Effector memory CD4-positive, alpha-beta T cell (primary cell): ENCODE results near the gene SKAP1.

Experiments
- DNase-seq, 3 donors: peaks; one replicate each; pipeline ENCODE4 v3.0.0-alpha.2; 2020
- H3K27ac ChIP-seq: 2 replicates; pipeline ENCODE4 v1.7.0; 2013; ENCODE audit warnings: mild to moderate bottlenecking, low read length, moderate library complexity; ENCODE audit not compliant: insufficient read depth, poor library complexity, severe bottlenecking
- H3K27me3 ChIP-seq: replicated peaks from 2 replicates; pipeline ENCODE4 v1.7.0; 2013; ENCODE audit warnings: mild to moderate bottlenecking, low read length; ENCODE audit not compliant: insufficient read depth, control insufficient read depth, poor library complexity, severe bottlenecking
- H3K36me3 ChIP-seq: 2 replicates; pipeline ENCODE4 v1.7.0; 2013; ENCODE audit warnings: mild to moderate bottlenecking, low read length, moderate library complexity; ENCODE audit not compliant: control insufficient read depth, insufficient read depth
- H3K4me1 ChIP-seq: 2 replicates; pipeline ENCODE4 v1.7.0; 2013; ENCODE audit warnings: low read length, mild to moderate bottlenecking; ENCODE audit not compliant: control insufficient read depth, insufficient read depth, poor library complexity, severe bottlenecking
- H3K4me3 ChIP-seq: 2 replicates; pipeline ENCODE4 v1.7.0; 2013; ENCODE audit warnings: low read length, low read depth, mild to moderate bottlenecking; ENCODE audit not compliant: insufficient read depth, poor library complexity, severe bottlenecking
- H3K9me3 ChIP-seq: 2 replicates; pipeline ENCODE4 v1.7.0; 2013; ENCODE audit warnings: mild to moderate bottlenecking, low read length, moderate library complexity; ENCODE audit not compliant: control insufficient read depth

Gene SKAP1

DNA sequence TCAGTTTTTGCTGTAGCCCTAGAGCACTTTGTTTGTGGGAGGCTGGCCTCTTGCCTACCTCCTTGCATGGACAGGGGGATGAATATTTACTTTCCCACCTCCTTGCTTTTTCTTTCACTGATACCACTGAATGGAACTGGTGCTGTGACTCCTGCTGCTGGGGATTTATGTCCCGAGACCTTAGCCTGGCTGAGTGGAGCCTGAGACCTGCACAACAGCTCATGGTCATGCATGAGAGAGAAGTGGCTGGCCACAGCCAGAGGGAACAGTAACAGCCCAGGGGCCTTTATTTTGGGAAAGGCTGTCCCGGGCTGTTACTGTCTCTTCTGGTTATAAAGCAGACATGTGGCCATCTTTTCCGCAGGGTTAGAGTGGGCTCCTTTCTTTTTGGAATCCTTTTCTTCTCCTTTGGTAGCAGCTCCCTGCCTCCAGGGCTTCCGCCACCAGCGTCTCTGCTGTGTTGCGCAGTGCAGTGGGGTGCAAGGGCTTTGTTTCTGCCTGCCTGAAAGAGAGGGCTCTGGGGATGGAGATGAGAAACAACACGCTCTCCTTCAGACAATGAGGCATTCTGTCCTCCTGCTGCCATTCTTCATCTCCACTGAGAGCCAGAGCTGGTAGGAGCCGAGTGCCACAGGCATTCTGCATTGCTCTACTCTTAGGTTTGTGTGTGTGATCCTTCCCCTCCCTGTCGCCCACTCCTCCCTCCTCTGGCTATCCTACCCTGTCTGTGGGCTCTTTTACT is 307.9 kb downstream of the SKAP1 start:
- peaks cover 37% of the 10 kb centered on the region for H3K36me3 ChIP-seq
- no peak for DNase-seq

DNA sequence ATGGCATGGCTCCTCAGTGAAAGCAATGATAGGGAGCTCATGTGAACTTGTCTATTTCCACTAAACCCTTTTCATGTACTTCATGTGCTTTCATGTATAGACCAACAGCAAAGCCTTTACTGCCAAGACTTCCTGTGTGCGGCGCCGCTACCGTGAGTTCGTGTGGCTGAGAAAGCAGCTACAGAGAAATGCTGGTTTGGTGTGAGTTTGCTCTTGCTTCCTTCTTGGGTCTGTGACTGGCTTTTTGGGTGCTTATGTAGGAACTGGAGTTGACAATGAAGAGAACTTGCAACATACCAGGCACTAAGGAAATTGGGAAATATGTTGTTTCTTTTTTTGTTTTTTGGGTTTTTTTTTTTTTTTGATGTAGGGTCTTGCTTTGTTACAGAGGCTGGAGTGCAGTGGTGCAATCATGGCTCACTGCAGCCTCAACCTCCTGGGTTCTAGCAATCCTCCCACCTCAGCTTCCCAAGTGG is 316.8 kb downstream of the SKAP1 start:
- Histone ChIP-seq H3K9me3 (no peaks in the 10 kb centered on the region), H3K36me3 (peaks cover 20% of the 10 kb centered on the region), H3K27me3 (no peaks in the 10 kb centered on the region), H3K4me3 (no peak overlapping the region), H3K4me1 (peaks cover 16% of the 10 kb centered on the region), H3K27ac (no peak overlapping the region)
- DNase-seq: peak in 1 of 3 donors; percentile 10

More for the DNA sequence above, 307.9 kb downstream of the SKAP1 start:
- no peaks in the 10 kb centered on the region for H3K9me3 ChIP-seq
- no peaks in the 10 kb centered on the region for H3K27me3 ChIP-seq
- H3K27ac ChIP-seq: no peak overlapping the region
- no peaks in the 10 kb centered on the region for H3K4me1 ChIP-seq
- H3K4me3 ChIP-seq: no peak overlapping the region

DNA sequence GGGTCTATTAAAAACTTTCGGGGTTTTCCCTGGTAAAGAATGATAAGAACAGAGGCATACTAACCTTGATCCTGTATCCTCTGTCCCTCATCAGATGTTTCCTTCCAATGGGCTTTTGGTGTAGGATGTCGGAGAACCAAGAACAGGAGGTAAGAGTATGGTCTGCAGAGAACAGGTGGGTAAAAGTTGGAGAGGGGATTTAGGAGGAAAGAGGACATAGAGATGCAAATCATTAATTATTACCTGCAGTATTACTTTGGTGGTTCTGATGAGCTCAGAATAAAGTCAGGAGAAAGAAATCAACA is 318.1 kb downstream of the SKAP1 start:
- DNase-seq: no peak
- Histone ChIP-seq H3K4me1 (peaks cover 20% of the 10 kb centered on the region), H3K27ac (no peak overlapping the region), H3K27me3 (no peaks in the 10 kb centered on the region), H3K4me3 (no peak overlapping the region), H3K9me3 (no peaks in the 10 kb centered on the region), H3K36me3 (peaks cover 14% of the 10 kb centered on the region)

DNA sequence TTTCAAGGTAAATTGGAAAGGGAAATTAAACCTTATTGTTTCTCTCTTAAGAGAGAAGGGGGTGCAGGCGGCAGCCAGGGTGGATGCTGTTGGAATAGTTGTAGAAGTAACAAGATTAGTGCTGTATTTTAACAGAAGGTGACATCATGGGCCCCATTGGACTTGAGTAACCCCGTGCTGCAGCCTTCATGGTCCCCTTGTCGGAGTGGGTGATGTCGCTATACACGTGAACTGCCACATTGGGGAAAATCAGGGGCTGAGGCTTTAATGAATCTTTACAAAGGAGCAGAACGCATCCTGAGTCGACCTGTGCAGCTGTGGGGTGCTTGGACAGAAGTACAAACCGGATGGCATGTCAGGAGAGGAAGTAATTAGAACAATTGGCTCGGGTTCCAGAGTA is 319.3 kb downstream of the SKAP1 start:
- Histone ChIP-seq H3K4me1 (peaks cover 23% of the 10 kb centered on the region), H3K36me3 (peaks cover 10% of the 10 kb centered on the region), H3K4me3 (no peak overlapping the region), H3K9me3 (no peaks in the 10 kb centered on the region), H3K27me3 (no peaks in the 10 kb centered on the region), H3K27ac (no peak overlapping the region)
- DNase-seq: no peak

DNA sequence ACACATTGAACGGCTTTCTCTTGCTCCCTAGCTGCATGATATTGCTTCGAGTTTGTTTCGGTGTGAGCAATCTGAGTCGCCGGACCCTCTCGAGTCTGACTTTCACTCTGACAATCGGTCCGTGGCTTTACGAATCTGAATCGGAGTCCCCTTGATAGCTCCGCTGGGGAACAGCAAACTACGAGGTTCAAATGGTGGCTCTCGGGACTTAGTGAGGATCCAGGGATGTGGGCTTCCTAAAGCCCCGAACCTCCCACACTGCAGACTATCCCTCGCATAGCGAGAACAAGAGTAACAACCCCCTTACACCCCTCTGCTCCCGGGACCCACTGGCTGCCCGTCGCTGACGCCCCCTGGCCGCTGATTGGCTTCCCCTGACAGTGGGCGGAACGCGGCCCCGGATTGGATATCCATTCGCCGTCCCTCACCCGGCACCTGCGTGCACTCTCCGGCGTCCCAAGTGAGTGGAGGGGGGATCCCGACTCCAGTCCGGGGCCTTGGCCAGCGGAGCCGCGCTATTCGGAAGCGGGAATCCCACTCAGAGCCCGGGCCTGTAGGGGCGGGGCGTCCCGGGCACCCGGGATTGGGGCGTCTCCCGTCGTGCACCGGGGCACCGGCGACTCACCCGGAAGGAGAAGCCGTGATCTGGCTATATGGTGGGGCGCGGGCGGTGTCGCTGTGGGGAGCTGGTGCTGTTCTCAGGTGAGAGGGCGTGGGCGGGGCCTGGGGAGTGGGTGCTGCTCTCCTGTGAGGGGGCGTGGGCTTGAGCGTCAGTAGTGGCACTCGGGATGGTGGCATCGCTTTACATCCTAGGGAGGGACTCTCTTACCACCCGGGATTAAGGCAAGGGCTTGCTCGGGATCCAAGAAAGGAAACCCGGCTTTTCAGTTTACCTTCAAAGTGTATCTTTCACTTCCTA is 322.6 kb downstream of the SKAP1 start, which contains the start of gene SNX11:
SNX11 (plus strand) TSS at position 630 of the 919 bp plus-strand sequence. CDS start 4,278 bp downstream, outside the sequence.
- Histone ChIP-seq H3K27ac (peak within 1 kb of the TSS; percentile 86), H3K4me1 (peaks cover 14% of the 10 kb centered on the region), H3K9me3 (no peaks in the 10 kb centered on the region), H3K27me3 (no peaks in the 10 kb centered on the region), H3K36me3 (no peaks in the 10 kb centered on the region), H3K4me3 (peak within 1 kb of the TSS; percentile 81)
- DNase-seq: peak; percentile 91 to 96 (median 93)

DNA sequence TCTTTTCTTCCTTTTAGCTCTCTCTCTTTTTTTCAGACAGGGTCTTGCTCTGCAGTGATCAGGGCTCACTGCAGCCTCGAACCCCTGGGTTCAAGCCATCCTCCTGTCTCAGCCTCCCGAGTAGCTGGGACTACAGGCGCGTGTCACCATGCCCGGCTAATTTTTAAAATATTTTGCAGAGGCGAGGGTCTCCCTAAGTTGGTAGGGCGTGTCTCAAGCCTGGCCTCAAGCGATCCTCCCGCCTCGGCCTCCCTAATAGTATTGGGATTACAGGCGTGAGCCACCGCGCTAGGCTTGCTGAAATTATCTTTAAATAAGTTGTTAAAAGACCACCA is 323.2 kb downstream of the SKAP1 start:
- H3K9me3 ChIP-seq: no peaks in the 10 kb centered on the region
- H3K4me1 ChIP-seq: peaks cover 14% of the 10 kb centered on the region
- no peak for DNase-seq
- H3K27ac ChIP-seq: peak overlapping the region; percentile 86
- H3K4me3 ChIP-seq: peak overlapping the region; percentile 81
- H3K36me3 ChIP-seq: no peaks in the 10 kb centered on the region
- H3K27me3 ChIP-seq: no peaks in the 10 kb centered on the region

DNA sequence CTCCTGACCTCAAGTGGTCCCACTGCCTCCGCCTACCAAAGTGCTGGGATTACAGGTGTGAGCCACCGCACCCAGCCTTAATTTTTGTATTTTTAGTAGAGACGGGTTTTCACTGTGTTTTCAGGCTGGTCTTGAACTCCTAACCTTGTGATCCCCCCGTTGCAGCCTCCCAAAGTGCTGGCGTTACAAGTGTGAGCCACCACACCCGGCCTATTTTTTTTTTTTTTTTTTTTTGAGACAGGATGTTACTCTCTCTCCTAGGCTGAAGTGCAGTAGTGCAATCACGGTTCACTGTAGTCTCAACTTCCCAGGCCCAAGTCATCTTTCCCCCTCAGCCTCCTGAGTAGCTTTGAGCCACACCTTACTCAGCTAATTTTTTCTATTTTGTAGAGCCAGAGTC is 325.6 kb downstream of the SKAP1 start:
- H3K9me3 ChIP-seq: no peaks in the 10 kb centered on the region
- H3K27ac ChIP-seq: no peak overlapping the region
- no peak for DNase-seq
- no peaks in the 10 kb centered on the region for H3K36me3 ChIP-seq
- H3K4me3 ChIP-seq: no peak overlapping the region
- peaks cover 14% of the 10 kb centered on the region for H3K4me1 ChIP-seq
- H3K27me3 ChIP-seq: no peaks in the 10 kb centered on the region

DNA sequence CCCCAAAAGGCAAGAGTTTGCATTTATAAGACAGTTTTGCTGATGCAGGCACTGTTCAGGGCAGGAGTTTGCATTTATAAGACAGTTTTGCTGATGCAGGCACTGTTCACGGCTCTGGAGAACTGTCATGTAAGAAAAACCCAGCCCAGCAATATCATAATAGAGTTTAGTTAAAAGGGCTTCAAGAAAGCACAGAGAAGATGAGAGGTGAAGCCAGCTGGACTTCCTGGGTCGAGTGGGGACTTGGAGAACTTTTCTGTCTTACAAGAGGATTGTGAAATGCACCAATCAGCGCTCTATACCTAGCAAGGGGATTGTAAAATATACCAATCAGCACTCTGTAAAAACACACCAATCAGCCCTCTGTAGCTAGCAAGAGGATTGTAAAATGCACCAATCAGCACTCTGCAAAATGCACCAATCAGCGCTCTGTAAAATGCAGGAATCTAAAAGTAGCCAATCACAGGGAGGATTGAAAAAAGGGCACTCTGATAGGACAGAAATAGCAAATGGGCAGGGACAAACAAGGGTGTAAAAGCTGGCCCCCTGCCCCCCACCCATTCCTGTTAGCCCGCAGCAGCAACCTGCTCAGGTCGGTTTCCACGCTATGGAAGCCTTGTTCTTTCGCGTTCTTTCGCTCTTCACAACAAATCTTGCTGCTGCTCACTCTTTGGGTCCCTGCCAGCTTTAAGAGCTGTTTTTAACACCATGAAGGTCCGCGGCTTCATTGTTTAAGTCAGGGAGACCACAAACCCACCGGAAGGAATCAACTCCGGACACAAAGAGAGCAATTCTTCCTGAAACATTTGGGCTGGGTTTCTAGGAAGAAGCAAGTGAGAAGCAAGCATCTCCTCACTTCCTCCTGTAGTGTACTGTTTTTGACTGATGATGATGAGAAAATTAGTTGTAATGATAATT is 327.0 kb downstream of the SKAP1 start:
- DNase-seq: peak in 1 of 3 donors; percentile 5
- Histone ChIP-seq H3K9me3 (no peaks in the 10 kb centered on the region), H3K4me1 (peaks cover 5% of the 10 kb centered on the region), H3K27me3 (no peaks in the 10 kb centered on the region), H3K36me3 (no peaks in the 10 kb centered on the region), H3K4me3 (no peak overlapping the region), H3K27ac (no peak overlapping the region)

DNA sequence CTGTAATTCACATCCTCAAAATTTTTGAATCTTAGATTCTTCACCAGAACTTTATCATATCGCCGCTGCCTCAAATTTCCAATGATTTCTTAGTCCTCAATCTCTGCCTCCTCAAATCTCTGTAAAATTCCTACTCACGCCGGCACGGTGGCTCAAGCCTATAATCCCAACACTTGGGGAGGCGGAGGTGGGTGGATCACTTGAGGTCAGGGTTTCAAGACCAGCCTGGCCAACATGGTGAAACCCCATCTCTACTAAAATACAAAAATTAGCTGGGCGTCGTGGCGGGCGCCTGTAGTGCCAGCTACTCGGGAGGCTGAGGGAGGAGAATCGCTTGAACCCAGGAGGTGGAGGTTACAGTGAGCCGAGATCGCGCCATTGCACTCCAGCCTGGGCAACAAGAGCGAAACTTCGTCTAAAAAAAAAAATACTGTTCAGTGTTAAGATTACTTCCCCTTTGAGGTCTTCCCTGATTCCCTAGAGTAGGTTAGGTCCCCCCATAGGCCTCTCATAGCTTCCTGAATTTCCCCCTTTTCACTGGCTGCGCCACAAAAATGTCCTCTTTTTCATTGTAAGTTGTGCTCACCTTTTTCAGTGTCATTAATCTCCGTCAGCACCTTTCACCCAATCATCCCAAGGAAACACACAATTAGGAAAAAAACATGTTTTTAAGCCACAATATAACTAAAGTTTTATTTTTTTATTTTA is 327.8 kb downstream of the SKAP1 start:
- no peaks in the 10 kb centered on the region for H3K27me3 ChIP-seq
- H3K36me3 ChIP-seq: no peaks in the 10 kb centered on the region
- H3K27ac ChIP-seq: no peak overlapping the region
- no peaks in the 10 kb centered on the region for H3K9me3 ChIP-seq
- DNase-seq: no peak
- peaks cover 5% of the 10 kb centered on the region for H3K4me1 ChIP-seq
- no peak overlapping the region for H3K4me3 ChIP-seq
